Measurements from ENCODE around the gene SUSD4. TPM values are rescaled to one million over a fixed set of nuclear protein-coding genes. Genes with fewer than 3 reads are reported as not detected.
A peak's percentile ranks its signal among the peaks of the same experiment; 100 is the strongest.

SUSD4 gene
- total RNA-seq (2021; fragmentation: NEBNext Ultra II Directional; extraction: Animal tissue kit (Norgen Biotek cat#: 25700)) (3.2 and 3.9 TPM in 2 replicates), polyA plus RNA-seq (2011; rRNA removed) (5.2 and 6.6 TPM in 2 replicates), polyA minus RNA-seq (2011; rRNA and poly(A)+ RNA removed) (5.1 and 7.6 TPM in 2 replicates)
- polyA plus RNA-seq (2011; cell fraction: cytosol; rRNA removed) = 6.2 TPM
- 23.0 TPM for polyA plus RNA-seq (2011; cell fraction: nucleus; rRNA removed)
- 2.3 to 3.2 TPM (median 2.6 TPM) in 4 replicates for polyA plus RNA-seq (2012, experiment 1 of 2)
- 1.5 TPM for polyA plus RNA-seq (2012, experiment 2 of 2)
- 1.8 TPM for polyA plus RNA-seq (2013, experiment 1 of 2)
- polyA plus RNA-seq (2013, experiment 2 of 2) = 1.8 TPM
- 2.3 TPM for polyA minus RNA-seq (2011; cell fraction: cytosol; rRNA and poly(A)+ RNA removed)
- 10.9 TPM for polyA minus RNA-seq (2011; cell fraction: nucleus; rRNA and poly(A)+ RNA removed)
- long read RNA-seq, experiment 1, partial matches to known transcripts = 1 of 1 reads
- long read RNA-seq, experiment 1, other reads (novel, unspliced or antisense) = 0 of 1 reads
- long read RNA-seq, experiment 2, partial matches to known transcripts = 0 of 2 reads
- long read RNA-seq, experiment 2, other reads (novel, unspliced or antisense) = 1 of 2 reads

DNA sequence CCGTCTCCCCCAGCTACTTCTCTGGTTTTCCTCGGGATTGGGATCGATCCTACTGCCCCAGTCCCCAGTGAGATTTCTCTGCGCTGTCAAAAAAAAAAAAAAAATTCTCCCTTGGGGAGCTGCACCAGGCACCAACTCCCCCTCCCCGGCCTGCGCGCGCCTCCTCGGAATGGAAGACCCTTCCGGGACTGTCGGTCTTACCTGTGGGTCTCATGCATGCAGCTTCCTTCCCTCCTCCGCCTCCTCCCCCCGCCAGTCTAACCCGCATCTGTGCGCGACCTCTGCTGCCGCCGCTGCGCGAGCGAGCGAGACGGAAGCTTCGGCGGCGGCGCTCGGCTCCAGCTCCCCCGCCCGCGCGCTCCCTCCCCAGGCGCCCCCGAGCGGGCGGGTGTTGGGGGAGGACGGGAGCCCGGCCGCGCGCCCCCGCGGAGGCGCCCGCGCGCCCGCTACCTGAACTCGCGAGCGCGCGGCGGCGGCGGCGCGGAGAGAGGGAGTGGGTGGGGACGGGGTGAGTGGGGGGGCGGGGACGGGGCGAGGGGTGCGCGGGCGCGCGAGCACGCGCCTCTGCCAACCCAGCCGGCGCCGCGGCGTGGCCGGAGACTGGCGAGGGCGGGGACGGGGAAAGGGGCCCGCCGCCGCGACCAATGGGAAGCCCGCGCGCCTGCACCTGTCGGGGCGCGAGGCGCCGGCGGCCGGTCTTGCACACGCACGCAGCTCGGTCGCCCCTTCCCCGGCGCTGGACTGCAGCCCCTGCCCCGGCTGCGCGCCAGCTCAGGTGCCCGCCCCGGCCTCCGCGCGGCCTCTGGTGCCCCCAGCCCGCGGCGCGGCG, at the start of gene SUSD4:
TSS of gene SUSD4 (minus strand) at position 321 of the 829 bp plus-strand sequence. CDS start 751 bp downstream, outside the sequence.
- no peak within 1 kb of the TSS for H2AK5ac ChIP-seq (ENCODE audit: low read depth, low read length)
- 1% methylated on average over 11 of the region's 111 CpGs; no CpG with 5 or more reads in 1 of the 2 experiments for WGBS, 2 experiments (ENCODE audit: extremely low coverage in 1 of 2, insufficient coverage in 1 of 2, insufficient read length in 1 of 2, insufficient replicate concordance in 2 of 2, low coverage in 1 of 2, low lambda C conversion rate in 2 of 2, missing lambda C conversion rate in 1 of 2)
- H3K4me3 ChIP-seq (ENCODE audit: extremely low read depth in 1 of 4, insufficient read depth in 2 of 4, low read depth in 3 of 4, low read length in 4 of 4) = peak within 1 kb of the TSS; percentile 46 to 96 (median 82)
- H2BK120ac ChIP-seq (replicated peaks; ENCODE audit: low read depth, low read length) = no peak within 1 kb of the TSS
- H4K91ac ChIP-seq (replicated peaks; ENCODE audit: insufficient read length, low read length) = no peak within 1 kb of the TSS
- peak within 1 kb of the TSS; percentile 80; the same call in 1 of the 2 replicates for H4K8ac ChIP-seq (ENCODE audit: extremely low read depth, insufficient read depth, low read length)
- H3K23me2 ChIP-seq (ENCODE audit: low read depth, low read length) = peaks cover 14% of the 10 kb centered on the region; the same call in 1 of the 2 replicates
- no peak within 1 kb of the TSS for H3K4ac ChIP-seq (replicated peaks; ENCODE audit: insufficient read length, low read depth, low read length)
- H2BK20ac ChIP-seq (ENCODE audit: low read length) = no peak within 1 kb of the TSS
- no peak within 1 kb of the TSS for H3K23ac ChIP-seq (ENCODE audit: insufficient read length)
- no peak within 1 kb of the TSS for H2BK12ac ChIP-seq (ENCODE audit: low read depth, low read length)
- no peak within 1 kb of the TSS for H3K14ac ChIP-seq (ENCODE audit: insufficient read length)
- H4K20me1 ChIP-seq (replicated peaks in 1 of 2; ENCODE audit: control insufficient read depth in 1 of 2, insufficient read depth in 2 of 2, low read length in 2 of 2) = no peaks in the 10 kb centered on the region
- no peak within 1 kb of the TSS for H2BK5ac ChIP-seq (ENCODE audit: low read depth, low read length)
- H2BK15ac ChIP-seq (ENCODE audit: low read length) = no peak within 1 kb of the TSS; the same call in 1 of the 2 replicates
- peaks cover 2 to 11% (median 4%) of the 10 kb centered on the region in 4 experiments; a peak in 5 of 7 replicates for H3K4me1 ChIP-seq (replicated peaks in 1 of 4; ENCODE audit: control insufficient read depth in 3 of 4, insufficient read depth in 4 of 4, low read length in 3 of 4)
- peak within 1 kb of the TSS; percentile 89 for H2AFZ ChIP-seq (ENCODE audit: low read length)
- FAIRE-seq = no peak
- peak within 1 kb of the TSS; percentile 85 to 98 for H3K4me2 ChIP-seq (ENCODE audit: insufficient read depth in 1 of 2, low read depth in 2 of 2, low read length in 2 of 2)
- H3K36me3 ChIP-seq (ENCODE audit: control insufficient read depth in 2 of 4, insufficient read depth in 4 of 4, low read length in 3 of 4) = no peaks in the 10 kb centered on the region
- ChIA-PET POLR2A (ENCODE audit: partially characterized antibody) (interaction anchor here (1.0 to 2.0 kb wide), 5 partner anchors 10 to 231 kb away, joined by 3 to 6 read pairs (median 3); no protein-coding TSS in a partner anchor), CTCF (ENCODE audit: partially characterized antibody) (interaction anchor here (0.7 to 6.0 kb wide), 11 partner anchors 12 to 333 kb away, joined by 3 to 45 read pairs (median 4); no protein-coding TSS in a partner anchor)
- H4K5ac ChIP-seq (ENCODE audit: insufficient read length, low read depth, low read length) = no peak within 1 kb of the TSS
- no peaks in the 10 kb centered on the region for H3K79me1 ChIP-seq (ENCODE audit: low read depth, low read length)
- no peaks in the 10 kb centered on the region for H3K79me2 ChIP-seq (ENCODE audit: control insufficient read depth in 1 of 2, insufficient read depth in 2 of 2, low read length in 2 of 2)
- no peaks in the 10 kb centered on the region for H3K9me3 ChIP-seq (ENCODE audit: insufficient read depth in 2 of 2, low read depth in 1 of 2, low read length in 1 of 2)
- no peak within 1 kb of the TSS; a peak in 1 of 7 replicates for H3K9ac ChIP-seq (replicated peaks in 1 of 4; ENCODE audit: extremely low read depth in 1 of 4, low read depth in 3 of 4, low read length in 3 of 4)
- H3K56ac ChIP-seq (replicated peaks; ENCODE audit: insufficient read length, low read depth, low read length) = peak within 1 kb of the TSS; percentile 10
- H3K27ac ChIP-seq (ENCODE audit: low read depth, low read length) = no peak within 1 kb of the TSS
- peak in 1 of 2 experiments; percentile 72 for DNase-seq (ENCODE audit: low read depth in 1 of 2, low spot score in 2 of 2)
- H3K18ac ChIP-seq (ENCODE audit: extremely low read depth, low read length) = peak within 1 kb of the TSS; percentile 0; the same call in 1 of the 2 replicates
- H3K27me3 ChIP-seq (replicated peaks in 1 of 4; ENCODE audit: control insufficient read depth in 3 of 4, extremely low read depth in 1 of 4, insufficient read depth in 3 of 4, low read length in 3 of 4) = peaks cover 7 to 34% (median 22%) of the 10 kb centered on the region in 4 experiments
- TF ChIP-seq CBX8 (IDR thresholded peaks at IDR 0.05; ENCODE audit: borderline replicate concordance, low read depth, low read length) (no peak), SIN3A (conservative IDR thresholded peaks at IDR 0.05 in 1 of 2, IDR thresholded peaks at IDR 0.05 in 1 of 2; ENCODE audit: low read depth in 1 of 2, low read length in 2 of 2) (0 out of 4 replicates have a peak, but pooled peaks have one; percentile 19 to 25), TCF12 (IDR thresholded peaks at IDR 0.05; ENCODE audit: low read depth, low read length) (no peak), CHD1 (IDR thresholded peaks at IDR 0.05; ENCODE audit: low read depth, low read length) (no peak), ASH2L (IDR thresholded peaks at IDR 0.05; ENCODE audit: low read length) (no peak), HDAC2 (IDR thresholded peaks at IDR 0.05; ENCODE audit: borderline replicate concordance in 1 of 2, low read depth in 2 of 2, low read length in 2 of 2) (no peak), KDM4A (IDR thresholded peaks at IDR 0.05; ENCODE audit: low read depth, low read length, severe bottlenecking) (peak; percentile 72), KDM5A (IDR thresholded peaks at IDR 0.05; ENCODE audit: low read length) (no peak)

All from H1 (cell line).